Mesodermal cell (in vitro differentiated cells): Measurements from ENCODE around the gene RPS5.
A peak's percentile ranks its signal among the peaks of the same experiment; 100 is the strongest.
"Not testable (repeated sequence)": the region's sequence is repeated elsewhere in the genome, so short reads cannot be mapped to it uniquely, and the experiment has no call there.

Source experiments
- H3K27ac ChIP-seq: 2 replicates; pipeline ENCODE4 v1.7.0; 2013; ENCODE audit warnings: mild to moderate bottlenecking, low read depth, low read length, moderate library complexity; ENCODE audit not compliant: severe bottlenecking
- H3K36me3 ChIP-seq: 2 replicates; pipeline ENCODE4 v1.7.1; 2013; ENCODE audit warnings: mild to moderate bottlenecking, low read length, moderate library complexity; ENCODE audit not compliant: control insufficient read depth, insufficient read depth
- H3K4me1 ChIP-seq: one replicate; pipeline ENCODE4 v1.7.1; 2013; ENCODE audit warnings: mild to moderate bottlenecking, low read length; ENCODE audit not compliant: insufficient read depth, control insufficient read depth, poor library complexity, severe bottlenecking
- H3K4me3 ChIP-seq: 2 replicates; pipeline ENCODE4 v1.7.0; 2013; ENCODE audit warnings: low read length, control low read depth, mild to moderate bottlenecking; ENCODE audit not compliant: insufficient read depth, poor library complexity, severe bottlenecking; ENCODE audit errors: extremely low read depth
- H3K9me3 ChIP-seq: 2 replicates; pipeline ENCODE4 v1.7.1; 2013; ENCODE audit warnings: mild to moderate bottlenecking, low read length, moderate library complexity; ENCODE audit not compliant: control insufficient read depth
- WGBS, 2 experiments: methylation state at CpG; one replicate each; pipeline ENCODE4 v1.1.5; 2013; ENCODE audit warnings: missing lambda C conversion rate in 2 of 2; ENCODE audit not compliant: insufficient coverage in 2 of 2; 5-methylcytosine and 5-hydroxymethylcytosine counted together

Gene RPS5

DNA sequence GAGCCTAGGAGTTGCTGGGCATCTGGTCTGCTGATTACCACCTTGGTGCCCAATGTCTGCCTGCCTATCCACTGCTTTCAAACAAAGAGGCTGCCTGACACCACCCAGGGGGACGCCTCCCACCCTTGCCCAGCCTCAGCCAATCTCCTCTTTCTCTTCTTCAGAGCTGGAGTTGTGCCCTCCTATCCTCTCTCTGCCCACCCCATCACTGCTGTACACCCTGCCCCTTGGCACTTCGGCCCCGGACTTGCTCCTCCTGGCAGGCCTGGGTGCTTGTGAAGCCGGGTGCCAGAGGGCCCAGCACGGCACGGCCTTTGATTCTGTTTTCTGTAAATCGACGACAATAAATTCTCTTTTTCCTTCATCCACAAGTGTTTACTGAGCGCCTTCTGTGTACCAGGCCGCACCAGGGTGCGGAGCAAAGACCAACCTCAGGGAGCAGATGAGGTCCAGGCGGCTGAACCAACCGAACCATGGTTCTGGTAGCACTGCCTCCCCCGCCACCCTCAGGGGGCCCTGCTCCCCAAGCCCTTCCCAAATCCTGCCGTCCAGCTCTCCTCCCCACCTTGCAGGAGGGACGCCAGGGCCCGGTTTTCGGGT is 13.3 kb downstream of the RPS5 start:
- Histone ChIP-seq H3K9me3 (no peaks in the 10 kb centered on the region), H3K4me3 (peak overlapping the region; percentile 75), H3K27ac (no peak overlapping the region), H3K4me1 (peaks cover 6% of the 10 kb centered on the region), H3K36me3 (peaks cover 9% of the 10 kb centered on the region)
- WGBS, 2 experiments = 89 to 92% methylated on average over 11 to 16 of the region's 18 CpGs

GRCh38 chr19:58400916-58401839 is 14.1 kb downstream of the RPS5 start:
- 2 to 10% methylated on average over 49 to 57 of the region's 80 CpGs for WGBS, 2 experiments
- H3K36me3 ChIP-seq = peaks cover 4% of the 10 kb centered on the region
- peak overlapping the region; percentile 67 for H3K27ac ChIP-seq
- H3K4me1 ChIP-seq = peaks cover 6% of the 10 kb centered on the region
- H3K4me3 ChIP-seq = peak overlapping the region; percentile 75
- no peaks in the 10 kb centered on the region for H3K9me3 ChIP-seq

DNA sequence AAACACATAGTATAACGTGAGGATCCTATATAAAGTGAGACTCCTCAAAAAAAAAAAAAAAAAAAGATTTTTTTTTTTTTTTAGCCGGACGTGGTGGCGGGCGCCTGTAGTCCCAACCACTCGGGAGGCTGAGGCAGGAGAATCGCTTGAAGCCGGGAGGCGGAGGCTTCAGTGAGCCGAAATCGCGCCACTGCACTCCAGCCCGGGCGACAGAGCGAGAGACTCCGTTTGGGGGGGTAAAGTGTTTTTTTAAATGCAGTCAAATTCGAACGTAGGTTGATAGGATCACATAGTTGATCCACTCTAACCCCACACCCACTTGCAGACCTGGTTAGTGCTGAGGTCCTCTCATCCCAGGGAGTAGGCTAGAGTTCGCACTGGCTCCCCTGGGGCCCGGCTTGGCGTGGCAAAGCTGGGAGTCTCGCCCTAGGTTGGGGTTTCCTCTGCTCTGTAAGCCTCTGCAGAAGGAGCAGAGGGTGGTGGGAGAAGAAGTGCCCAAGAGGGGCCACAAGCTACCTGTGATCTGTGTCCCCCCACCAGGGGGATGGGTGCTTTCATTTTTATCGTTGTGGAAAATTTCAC is 14.9 kb downstream of the RPS5 start:
- 39 to 49% methylated on average over 10 to 19 of the region's 23 CpGs for WGBS, 2 experiments
- no peak overlapping the region for H3K27ac ChIP-seq

GRCh38 chr19:58403920-58404478 is 16.9 kb downstream of the RPS5 start:
- H3K9me3 ChIP-seq, H3K36me3 ChIP-seq, H3K27ac ChIP-seq, H3K4me1 ChIP-seq, H3K4me3 ChIP-seq: not testable (repeated sequence)
- WGBS, 2 experiments = 100% methylated on average over 1 of the region's 5 CpGs; no CpG with 5 or more reads in 1 of the 2 experiments

More for the DNA sequence above, 14.9 kb downstream of the RPS5 start:
- peak overlapping the region; percentile 75 for H3K4me3 ChIP-seq
- peaks cover 6% of the 10 kb centered on the region for H3K4me1 ChIP-seq
- H3K9me3 ChIP-seq = no peaks in the 10 kb centered on the region
- H3K36me3 ChIP-seq = peaks cover 4% of the 10 kb centered on the region

DNA sequence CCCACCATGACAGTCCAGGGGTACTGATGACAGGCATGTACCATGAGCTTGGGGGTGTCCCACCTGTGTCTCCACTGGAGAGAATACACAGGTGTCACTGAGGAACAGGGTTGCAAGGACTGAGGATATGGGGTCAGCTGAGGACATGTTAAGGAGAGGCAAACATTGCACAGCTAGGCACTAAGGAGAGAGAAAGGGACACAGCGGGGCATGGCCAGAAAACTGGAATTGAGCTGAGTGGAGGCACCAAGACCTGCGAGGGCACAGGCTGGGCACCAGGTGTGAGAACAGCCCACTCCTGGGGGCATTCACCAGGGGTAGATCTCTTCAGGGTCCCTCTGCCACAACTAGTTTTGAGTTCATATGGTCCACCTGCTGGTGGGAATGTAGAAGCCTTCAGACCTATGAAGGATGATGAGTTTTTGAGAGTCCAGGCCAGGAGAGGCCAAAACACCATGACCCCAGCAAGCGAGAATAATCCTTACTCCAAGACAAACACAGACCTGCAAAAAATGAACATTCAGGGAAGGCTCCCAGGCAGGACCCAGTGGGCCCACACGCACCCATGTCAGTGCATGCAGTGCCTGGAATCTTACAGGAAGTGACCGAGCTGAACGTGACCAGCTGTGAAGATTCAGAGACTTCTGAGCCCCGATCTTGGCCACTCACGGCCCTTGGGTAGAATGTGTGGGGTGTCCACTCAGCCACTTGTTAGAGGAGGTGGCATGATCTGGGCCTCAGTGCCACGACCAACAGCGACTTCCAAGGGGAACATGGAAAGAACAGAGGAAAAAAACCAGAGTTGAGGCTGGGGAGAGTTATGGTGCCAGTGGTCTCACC is 20.0 kb downstream of the RPS5 start:
- Histone ChIP-seq H3K27ac (no peak overlapping the region), H3K4me1 (peaks cover 4% of the 10 kb centered on the region), H3K36me3 (peaks cover 4% of the 10 kb centered on the region), H3K9me3 (no peaks in the 10 kb centered on the region), H3K4me3 (peak overlapping the region; percentile 84)
- WGBS, 2 experiments = 89 to 92% methylated on average over 9 to 10 of the region's 10 CpGs

- H3K4me1 ChIP-seq = peaks cover 4% of the 10 kb centered on the region
- peak overlapping the region; percentile 84 for H3K4me3 ChIP-seq
- no peaks in the 10 kb centered on the region for H3K9me3 ChIP-seq
- H3K36me3 ChIP-seq = peaks cover 4% of the 10 kb centered on the region
- peak overlapping the region; percentile 89 for H3K27ac ChIP-seq
- 24 to 31% methylated on average over 20 of the region's 22 CpGs for WGBS, 2 experiments
These were observed 20.6 kb downstream of the RPS5 start for GRCh38 chr19:58407658-58408151.

- WGBS, 2 experiments = 0 to 1% methylated on average over 97 to 99 of the region's 100 CpGs
- H3K36me3 ChIP-seq = peaks cover 4% of the 10 kb centered on the region
- peak within 1 kb of the TSS; percentile 84 for H3K4me3 ChIP-seq
- peak within 1 kb of the TSS; percentile 89 for H3K27ac ChIP-seq
- H3K4me1 ChIP-seq = peaks cover 4% of the 10 kb centered on the region
- H3K9me3 ChIP-seq = no peaks in the 10 kb centered on the region
These were observed 21.3 kb downstream of the RPS5 start, which contains the start of gene ZNF584 for GRCh38 chr19:58408152-58409009. Gene ZNF584 (plus strand): TSS chr19:58408649. CDS start chr19:58409148, 499 bp downstream.

GRCh38 chr19:58409010-58409790 is 22.1 kb downstream of the RPS5 start:
- peaks cover 4% of the 10 kb centered on the region for H3K4me1 ChIP-seq
- H3K4me3 ChIP-seq = peak overlapping the region; percentile 84
- H3K9me3 ChIP-seq = no peaks in the 10 kb centered on the region
- peak overlapping the region; percentile 29 for H3K27ac ChIP-seq
- H3K36me3 ChIP-seq = no peaks in the 10 kb centered on the region
- WGBS, 2 experiments = 12 to 15% methylated on average over 33 to 34 of the region's 34 CpGs

DNA sequence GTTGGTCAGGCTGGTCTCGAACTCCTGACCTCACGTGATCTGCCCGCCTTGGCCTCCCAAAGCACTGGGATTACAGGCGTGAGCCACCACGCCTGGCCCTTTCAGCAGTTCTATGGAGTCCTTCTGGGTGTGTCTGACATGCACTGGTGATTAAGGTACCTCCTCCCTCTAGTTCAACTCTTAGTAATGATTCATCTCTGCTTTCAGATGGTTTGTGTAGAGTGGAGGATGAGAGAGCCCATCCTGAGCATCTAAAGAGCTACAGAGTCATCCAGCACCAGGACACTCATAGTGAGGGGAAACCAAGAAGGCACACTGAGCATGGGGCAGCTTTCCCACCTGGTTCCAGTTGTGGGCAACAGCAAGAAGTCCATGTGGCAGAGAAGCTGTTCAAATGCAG is 29.5 kb downstream of the RPS5 start:
- 92 to 95% methylated on average over 3 of the region's 5 CpGs for WGBS, 2 experiments
- no peak overlapping the region for H3K4me3 ChIP-seq
- no peaks in the 10 kb centered on the region for H3K4me1 ChIP-seq
- peaks cover 46% of the 10 kb centered on the region for H3K36me3 ChIP-seq
- no peak overlapping the region for H3K27ac ChIP-seq
- H3K9me3 ChIP-seq = no peaks in the 10 kb centered on the region
